ENCODE data around the gene MAD2L1BP.

GRCh38 chr6:43671801-43672690 is 36.4 kb downstream of the MAD2L1BP start:
- no peak for TF ChIP-seq CTCF (conservative IDR thresholded peaks at IDR 0.05)
- no peak for TF ChIP-seq EZH2 (IDR thresholded peaks at IDR 0.05; ENCODE audit: low read depth)

Data from PC-9 (cell line).